Measurements from ENCODE around the gene C1QTNF8. TPM values are rescaled to one million over a fixed set of nuclear protein-coding genes. Genes with fewer than 3 reads are reported as not detected.

C1QTNF8 gene
- total RNA-seq, 1 experiment from 2014 or later = not detected

- H3K79me1 ChIP-seq (ENCODE audit: insufficient read depth, low read depth, low read length, poor library complexity, severe bottlenecking) = no peaks in the 10 kb centered on the region
- WGBS (ENCODE audit: extremely low coverage, insufficient read length, low lambda C conversion rate) = no CpG with 5 or more reads among the region's 27 CpGs
- H3K27ac ChIP-seq (ENCODE audit: insufficient read length, low read depth, low read length) = no peak overlapping the region
Observed at GRCh38 chr16:1090620-1091587, 5.1 kb downstream of the C1QTNF8 start.

More at GRCh38 chr16:1090620-1091587, 5.1 kb downstream of the C1QTNF8 start:
- Histone ChIP-seq H2AFZ (ENCODE audit: low read length) (no peak overlapping the region), H2BK15ac (ENCODE audit: low read depth, low read length) (no peak overlapping the region), H2BK12ac (ENCODE audit: insufficient read length, low read depth, low read length) (no peak overlapping the region), H4K20me1 (ENCODE audit: control insufficient read depth, insufficient read depth, insufficient read length) (no peaks in the 10 kb centered on the region), H3T11ph (ENCODE audit: low read length) (no peak overlapping the region), H2AK5ac (ENCODE audit: insufficient read length, low read length) (no peak overlapping the region), H3K9ac (ENCODE audit: extremely low read depth, insufficient read length, low read length) (no peak overlapping the region), H4K5ac (ENCODE audit: insufficient read length, low read depth, low read length) (no peak overlapping the region), H3K14ac (ENCODE audit: insufficient read depth, low read length) (peak overlapping the region; percentile 46; the same call in 1 of the 2 replicates), H2BK120ac (ENCODE audit: low read depth, low read length, poor library complexity, severe bottlenecking) (no peak overlapping the region), H3K23me2 (ENCODE audit: insufficient read length, low read depth, low read length, poor library complexity, severe bottlenecking) (no peaks in the 10 kb centered on the region), H3K4ac (ENCODE audit: low read depth, low read length) (no peak overlapping the region), H4K91ac (ENCODE audit: insufficient read length, low read depth, low read length) (no peak overlapping the region), H3K27me3 (ENCODE audit: insufficient read depth, low read length) (no peaks in the 10 kb centered on the region), H2BK5ac (ENCODE audit: insufficient read length, low read length) (no peak overlapping the region), H3K4me1 (ENCODE audit: insufficient read depth, low read length) (no peaks in the 10 kb centered on the region), H3K18ac (ENCODE audit: insufficient read length, low read depth, low read length) (peak overlapping the region; percentile 7), H4K8ac (replicated peaks; ENCODE audit: insufficient read length, low read depth, low read length) (no peak overlapping the region), H3K56ac (ENCODE audit: insufficient read length, low read depth, low read length) (no peak overlapping the region), H3K4me2 (ENCODE audit: insufficient read depth, insufficient read length, low read length) (no peak overlapping the region), H3K23ac (ENCODE audit: insufficient read length, low read depth, low read length) (no peak overlapping the region), H3K9me3 (ENCODE audit: control insufficient read depth, low read depth, low read length) (no peaks in the 10 kb centered on the region), H3K79me2 (ENCODE audit: insufficient read depth, low read length) (no peaks in the 10 kb centered on the region), H2BK20ac (ENCODE audit: low read depth, low read length, poor library complexity, severe bottlenecking) (no peak overlapping the region)
- peaks cover 3% of the 10 kb centered on the region for H3K27me3 Mint-ChIP-seq (ENCODE audit: low read depth)
- no peak for DNase-seq
- peaks cover 0 to 5% (median 3%) of the 10 kb centered on the region in 3 experiments; a peak in 3 of 7 replicates for H3K36me3 Mint-ChIP-seq (ENCODE audit: insufficient read depth in 1 of 3, low read depth in 3 of 3)
- no peak overlapping the region for H3K27ac Mint-ChIP-seq
- no peak overlapping the region for H3K4me3 Mint-ChIP-seq
- peaks cover 0 to 14% of the 10 kb centered on the region in 2 experiments; a peak in 2 of 4 replicates for H3K4me1 Mint-ChIP-seq
- H3K9me3 Mint-ChIP-seq = peaks cover 4 to 10% of the 10 kb centered on the region in 2 experiments; a peak in 4 of 5 replicates
- TF ChIP-seq, protein P1, sequence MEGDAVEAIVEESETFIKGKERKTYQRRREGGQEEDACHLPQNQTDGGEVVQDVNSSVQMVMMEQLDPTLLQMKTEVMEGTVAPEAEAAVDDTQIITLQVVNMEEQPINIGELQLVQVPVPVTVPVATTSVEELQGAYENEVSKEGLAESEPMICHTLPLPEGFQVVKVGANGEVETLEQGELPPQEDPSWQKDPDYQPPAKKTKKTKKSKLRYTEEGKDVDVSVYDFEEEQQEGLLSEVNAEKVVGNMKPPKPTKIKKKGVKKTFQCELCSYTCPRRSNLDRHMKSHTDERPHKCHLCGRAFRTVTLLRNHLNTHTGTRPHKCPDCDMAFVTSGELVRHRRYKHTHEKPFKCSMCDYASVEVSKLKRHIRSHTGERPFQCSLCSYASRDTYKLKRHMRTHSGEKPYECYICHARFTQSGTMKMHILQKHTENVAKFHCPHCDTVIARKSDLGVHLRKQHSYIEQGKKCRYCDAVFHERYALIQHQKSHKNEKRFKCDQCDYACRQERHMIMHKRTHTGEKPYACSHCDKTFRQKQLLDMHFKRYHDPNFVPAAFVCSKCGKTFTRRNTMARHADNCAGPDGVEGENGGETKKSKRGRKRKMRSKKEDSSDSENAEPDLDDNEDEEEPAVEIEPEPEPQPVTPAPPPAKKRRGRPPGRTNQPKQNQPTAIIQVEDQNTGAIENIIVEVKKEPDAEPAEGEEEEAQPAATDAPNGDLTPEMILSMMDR (conservative IDR thresholded peaks at IDR 0.05) = no peak
